NCI-H1694 (cell line): ENCODE results near the gene RNF138.
"Not testable (repeated sequence)": the region's sequence is repeated elsewhere in the genome, so short reads cannot be mapped to it uniquely, and the experiment has no call there.

ENCODE experiments used
- DNase-seq: peaks from one replicate; lab custom pipeline; 2025; lab: John Stamatoyannopoulos, UW

The RNF138 gene, protein sequence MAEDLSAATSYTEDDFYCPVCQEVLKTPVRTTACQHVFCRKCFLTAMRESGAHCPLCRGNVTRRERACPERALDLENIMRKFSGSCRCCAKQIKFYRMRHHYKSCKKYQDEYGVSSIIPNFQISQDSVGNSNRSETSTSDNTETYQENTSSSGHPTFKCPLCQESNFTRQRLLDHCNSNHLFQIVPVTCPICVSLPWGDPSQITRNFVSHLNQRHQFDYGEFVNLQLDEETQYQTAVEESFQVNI

GRCh38 chr18:32091724-32092421 lies at the start of gene RNF138:
Gene RNF138 (plus strand): TSS chr18:32091874. CDS start chr18:32092777, 903 bp downstream.
- DNase-seq: peak; percentile 38

DNA sequence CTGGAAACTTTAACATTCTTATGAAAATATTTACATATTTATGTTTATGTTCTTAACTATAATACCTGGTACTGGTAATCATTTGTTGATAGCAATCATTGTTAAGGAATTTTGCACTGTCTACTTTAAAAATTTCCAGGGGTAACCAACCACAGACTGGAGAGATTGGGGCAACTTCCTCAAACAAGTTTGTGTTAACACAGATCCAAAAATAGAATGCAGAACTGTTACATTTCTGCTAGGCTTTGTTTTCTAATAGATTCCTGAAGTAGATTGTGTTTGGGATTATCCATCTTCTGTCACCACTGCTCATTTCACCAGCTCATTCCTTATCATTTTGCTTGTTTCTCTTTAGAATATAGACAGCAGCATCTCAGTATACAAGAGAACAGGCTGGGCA lies 49.3 kb upstream of the RNF138 start:
- no peak for DNase-seq

- no peak for DNase-seq
Observed at GRCh38 chr18:32048507-32049091, 43.1 kb upstream of the RNF138 start.

GRCh38 chr18:32049393-32050171 lies 42.1 kb upstream of the RNF138 start:
- no peak for DNase-seq

GRCh38 chr18:32056613-32057358 lies 34.9 kb upstream of the RNF138 start:
- DNase-seq: no peak

DNA sequence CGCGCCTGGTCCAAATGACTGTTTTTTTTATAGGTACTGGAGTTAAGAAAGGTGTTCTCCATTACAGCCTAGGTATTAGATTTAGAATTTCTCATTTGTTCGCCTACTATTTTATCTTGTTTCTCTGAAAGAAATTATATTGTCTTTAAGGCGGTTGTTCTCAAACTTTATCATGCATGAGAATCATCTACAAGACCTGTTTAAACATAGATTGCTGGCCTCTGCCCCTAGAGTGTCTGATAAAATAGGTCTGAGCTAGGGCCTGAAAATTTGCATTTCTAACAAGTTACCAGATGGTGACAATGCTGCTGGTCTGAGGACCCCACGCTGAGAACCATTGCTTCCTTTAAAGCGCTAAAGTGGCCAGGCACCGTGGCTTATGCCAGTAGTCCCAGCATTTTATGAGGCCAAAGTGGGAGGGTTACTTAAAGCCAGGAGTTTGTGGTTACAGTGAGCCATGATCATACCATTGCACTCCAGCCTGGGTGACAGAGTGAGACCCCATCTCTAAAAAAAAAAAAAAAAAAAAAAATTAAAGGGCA lies 34.0 kb upstream of the RNF138 start:
- DNase-seq: no peak

DNA sequence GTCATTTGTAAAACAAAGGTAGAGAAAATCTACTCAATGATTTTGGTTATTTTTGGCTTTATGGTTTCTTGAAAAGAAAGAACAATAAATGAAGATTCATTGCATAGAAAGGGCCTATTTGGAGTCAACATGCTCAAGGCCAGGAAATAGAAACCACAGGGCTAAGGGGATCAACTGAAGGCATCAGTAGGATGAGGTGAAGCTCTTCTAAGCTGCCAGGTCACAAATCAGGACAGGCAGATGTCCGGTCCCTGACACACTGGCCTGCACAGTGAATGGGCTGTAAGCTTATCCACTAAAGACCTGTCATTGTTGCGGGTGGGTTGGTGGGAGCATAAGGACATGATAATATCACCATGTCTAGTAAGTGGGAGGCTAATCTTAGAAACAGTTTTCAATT lies 31.6 kb upstream of the RNF138 start:
- DNase-seq: no peak

GRCh38 chr18:32067375-32068167 lies 24.1 kb upstream of the RNF138 start:
- no peak for DNase-seq

DNA sequence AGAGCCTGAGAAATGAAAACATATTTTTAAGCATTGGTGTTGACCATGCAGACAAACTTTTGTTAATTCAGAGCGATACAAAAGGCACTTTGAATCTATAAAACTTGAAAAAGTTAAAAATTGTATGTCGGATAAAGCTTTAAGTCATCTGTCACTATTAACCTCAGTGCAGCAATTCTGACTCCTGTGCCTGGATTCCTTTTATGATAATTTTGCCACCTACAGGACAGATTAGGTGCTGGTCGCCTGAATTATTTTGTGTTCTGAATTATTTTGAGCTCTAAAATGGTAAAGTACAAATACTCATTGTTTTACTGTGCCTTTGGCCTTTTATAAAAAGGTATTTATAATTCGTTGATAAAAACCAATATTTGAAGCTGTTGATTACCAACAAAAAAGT lies 19.4 kb upstream of the RNF138 start:
- DNase-seq: no peak

- DNase-seq: no peak
Observed at GRCh38 chr18:32074206-32074605, 17.5 kb upstream of the RNF138 start.

GRCh38 chr18:32078845-32079244 lies 12.8 kb upstream of the RNF138 start:
- DNase-seq: no peak

GRCh38 chr18:32081881-32082280 lies 9.8 kb upstream of the RNF138 start:
- DNase-seq: no peak

DNA sequence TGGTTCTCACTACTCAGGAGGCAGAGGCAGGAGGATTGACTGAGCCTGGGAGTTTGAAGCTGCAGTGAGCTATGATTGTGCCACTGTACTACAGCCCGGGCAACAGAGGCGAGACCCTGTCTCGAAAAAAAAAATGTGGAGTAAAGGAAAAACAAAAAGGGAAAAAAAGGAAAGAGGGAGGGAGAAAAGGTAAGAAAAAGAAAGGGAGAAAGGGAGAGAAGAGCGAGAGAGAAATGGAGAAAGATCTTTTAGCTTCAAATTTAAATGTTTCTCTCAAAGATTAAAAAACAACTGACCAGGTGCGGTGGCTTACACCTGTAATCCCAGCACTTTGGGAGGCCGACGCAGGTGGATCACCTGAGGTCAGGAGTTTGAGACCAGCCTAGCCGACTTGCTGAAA lies 7.9 kb upstream of the RNF138 start:
- no peak for DNase-seq

DNA sequence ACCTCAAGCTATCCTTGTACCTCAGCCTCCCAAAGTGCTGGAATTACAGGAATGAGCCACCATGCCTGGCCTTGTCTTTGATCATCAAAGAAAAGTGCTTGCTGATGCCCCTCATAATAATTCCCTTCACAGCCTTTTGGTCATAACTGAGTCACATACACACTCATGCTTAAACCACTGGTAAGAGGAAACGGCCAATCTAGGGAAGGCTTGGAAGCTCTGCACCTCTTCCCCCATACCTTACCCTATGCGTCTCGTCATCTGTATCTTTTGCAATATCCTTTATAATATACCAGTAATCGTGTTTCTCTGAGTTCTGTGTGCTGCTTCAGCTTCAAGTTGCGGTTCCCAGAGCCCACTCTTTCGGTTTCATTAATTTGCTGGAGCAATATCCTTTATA lies 4.8 kb upstream of the RNF138 start:
- no peak for DNase-seq

DNA sequence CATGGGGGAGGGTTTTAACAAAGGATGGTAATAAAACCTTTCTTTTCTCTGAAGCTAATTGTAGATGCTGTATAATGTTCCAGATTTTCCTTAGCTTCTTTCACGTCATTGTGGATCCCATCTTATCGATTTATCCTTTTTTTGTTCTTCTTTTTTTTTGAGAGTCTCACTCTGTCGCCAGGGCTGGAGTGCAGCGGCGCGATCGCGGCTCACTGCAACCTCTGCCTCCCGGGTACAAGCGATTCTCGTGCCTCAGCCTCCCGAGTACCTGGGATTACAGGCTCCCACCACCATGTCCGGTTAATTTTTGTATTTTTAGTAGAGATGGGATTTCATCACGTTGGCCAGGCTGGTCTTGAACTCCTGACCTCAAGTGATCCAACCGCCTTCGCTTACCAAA lies 843 bp upstream of the RNF138 start:
- not testable (repeated sequence) for DNase-seq

- DNase-seq: no peak
Observed at GRCh38 chr18:32091325-32091723, 350 bp upstream of the RNF138 start.

- peak; percentile 81 for DNase-seq
Observed at GRCh38 chr18:32092422-32093101, 888 bp downstream of the RNF138 start.

- DNase-seq: no peak
Observed at GRCh38 chr18:32093102-32093511, 1.4 kb downstream of the RNF138 start.

DNA sequence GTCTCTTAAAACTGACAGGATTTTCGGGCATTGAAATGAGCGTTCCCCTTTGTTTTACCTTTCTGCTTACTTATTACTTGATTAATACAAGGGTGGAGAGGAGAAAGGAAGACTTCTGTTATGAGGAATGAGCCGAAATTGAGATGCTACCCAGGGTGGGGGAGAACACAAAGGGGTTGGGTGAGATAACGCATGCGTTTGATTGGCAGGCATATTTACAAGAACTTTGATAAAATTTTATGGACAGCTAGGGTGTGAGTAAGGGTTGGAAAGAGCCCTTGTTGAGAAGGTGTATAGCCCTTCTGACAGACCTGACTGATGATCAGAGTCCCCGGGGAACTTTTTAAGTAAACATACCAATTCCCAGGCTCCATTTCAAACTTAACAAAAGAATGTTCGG lies 1.8 kb downstream of the RNF138 start:
- DNase-seq: no peak

DNA sequence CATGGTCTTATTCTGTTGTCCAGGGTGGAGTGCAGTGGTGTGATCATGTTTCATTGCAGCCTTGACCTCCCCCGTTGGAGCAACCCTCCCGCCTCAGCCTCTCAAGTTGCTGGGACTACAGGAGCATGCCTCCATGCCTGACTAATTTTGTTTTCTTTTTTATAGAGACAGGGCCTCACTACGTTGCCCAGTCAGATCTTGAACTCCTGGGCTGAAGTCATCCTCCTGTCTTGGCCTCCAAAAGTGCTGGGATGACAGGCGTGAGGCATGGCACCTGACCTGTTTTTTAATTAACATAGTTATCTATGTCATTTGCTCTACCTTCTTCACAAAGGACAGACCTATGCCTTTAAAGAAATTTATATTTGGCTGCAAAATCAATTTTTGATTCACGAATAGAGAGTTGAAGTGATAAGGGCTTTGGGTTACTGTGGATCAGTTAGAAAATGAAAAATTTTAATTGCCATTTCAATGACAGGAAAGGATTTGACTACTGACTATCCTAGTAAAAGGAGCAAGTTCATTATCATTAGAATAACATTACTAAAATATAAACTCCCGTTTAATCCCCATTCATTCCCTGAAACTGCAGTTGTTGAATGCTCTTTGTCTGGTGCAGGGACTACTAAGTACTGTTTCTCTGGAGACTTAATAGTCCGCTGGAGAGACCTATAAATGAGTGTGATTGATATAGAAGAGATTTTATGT lies 3.7 kb downstream of the RNF138 start:
- DNase-seq: no peak
